CD4-positive, alpha-beta T cell treated with Interleukin-6 for 4 hours (primary cell): Measurements from ENCODE around the gene TRPM7.
"Not testable (repeated sequence)": the region's sequence is repeated elsewhere in the genome, so short reads cannot be mapped to it uniquely, and the experiment has no call there.

Experiments used
- DNase-seq: peaks from one replicate; pipeline ENCODE4 v3.0.0-alpha.2; 2020; ENCODE audit warnings: mixed read lengths

The TRPM7 gene

DNA sequence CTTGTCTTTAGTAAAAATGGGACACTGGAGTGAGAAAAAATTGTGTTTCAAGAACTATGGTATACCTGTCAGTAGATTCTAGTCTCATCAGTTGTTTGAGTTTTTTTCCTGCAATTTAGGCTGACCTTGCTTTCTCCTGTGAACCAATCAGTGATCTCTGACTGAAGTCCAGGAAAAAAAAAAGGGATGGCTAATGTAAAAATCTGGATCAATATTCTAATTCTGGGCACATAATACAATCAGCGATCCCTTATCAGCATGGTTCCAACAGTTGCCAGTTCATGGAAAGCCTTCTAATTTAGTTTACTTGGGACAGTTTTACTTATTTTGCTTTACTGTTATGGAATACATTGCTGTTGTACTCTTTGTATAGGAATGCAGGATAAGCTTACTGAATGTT is 17.0 kb downstream of the TRPM7 start:
- no peak for DNase-seq

DNA sequence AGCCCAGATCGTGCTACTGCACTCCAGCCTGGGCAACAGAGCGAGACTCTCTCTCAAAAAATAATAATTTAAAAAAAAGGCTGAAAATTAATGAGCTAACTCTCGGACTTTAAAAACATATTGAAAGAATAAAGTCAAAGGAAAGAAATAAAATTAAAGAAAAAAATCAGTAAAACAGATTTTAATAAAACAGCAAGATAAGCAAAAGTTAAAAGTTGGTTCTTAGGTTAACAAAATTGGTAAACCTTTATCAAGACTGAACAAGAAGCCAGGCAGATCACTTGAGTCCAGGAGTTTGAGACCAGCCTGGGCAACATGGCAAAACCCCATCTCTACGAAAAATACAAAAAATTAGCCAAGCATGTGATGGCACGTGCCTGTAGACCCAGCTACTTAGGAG is 20.7 kb downstream of the TRPM7 start:
- no peak for DNase-seq

DNA sequence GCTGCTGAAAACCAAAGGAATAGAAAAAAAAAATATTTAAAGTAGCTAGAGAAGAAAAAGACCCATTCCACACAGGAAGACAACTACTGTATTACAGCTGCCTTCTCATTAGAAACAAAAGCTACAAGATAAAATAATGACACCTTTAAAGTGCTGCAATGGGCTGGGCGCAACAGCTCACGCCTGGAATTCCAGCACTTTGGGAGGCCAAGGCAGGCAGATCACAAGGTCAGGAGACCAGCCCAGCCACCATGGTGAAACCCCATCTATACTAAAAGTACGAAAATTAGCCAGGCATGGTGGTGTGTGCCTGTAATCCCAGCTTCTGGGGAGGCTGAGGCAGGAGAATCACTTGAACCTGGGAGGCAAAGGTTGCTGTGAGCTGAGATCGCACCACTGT is 31.0 kb downstream of the TRPM7 start:
- no peak for DNase-seq

DNA sequence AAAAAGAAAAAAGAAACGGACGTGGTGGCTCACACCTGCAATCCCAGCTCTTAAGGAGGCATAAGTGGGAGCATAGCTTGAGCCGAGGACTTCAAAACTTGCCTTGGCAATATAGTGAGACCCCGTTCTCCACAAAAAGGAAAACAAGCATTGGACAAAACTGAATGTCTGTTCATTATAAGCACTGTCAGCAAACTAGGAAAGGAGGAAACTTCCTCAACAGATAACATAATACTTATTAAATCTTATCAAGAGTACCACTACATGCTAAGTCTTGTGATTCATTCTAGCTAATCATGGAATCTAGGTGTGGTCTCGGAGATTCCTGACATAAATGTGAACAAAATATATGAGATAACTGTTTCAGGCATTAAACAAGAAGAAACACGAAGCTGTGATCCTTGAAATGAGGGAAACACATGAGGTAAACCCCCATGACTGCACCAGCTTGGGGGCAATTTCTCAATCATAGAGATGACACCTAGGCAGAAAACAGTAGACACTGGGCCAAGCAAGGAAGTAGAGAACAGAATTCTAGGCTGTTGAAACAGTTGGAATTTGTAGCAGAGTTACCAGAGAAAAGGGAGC is 33.3 kb downstream of the TRPM7 start:
- DNase-seq, result no peak

DNA sequence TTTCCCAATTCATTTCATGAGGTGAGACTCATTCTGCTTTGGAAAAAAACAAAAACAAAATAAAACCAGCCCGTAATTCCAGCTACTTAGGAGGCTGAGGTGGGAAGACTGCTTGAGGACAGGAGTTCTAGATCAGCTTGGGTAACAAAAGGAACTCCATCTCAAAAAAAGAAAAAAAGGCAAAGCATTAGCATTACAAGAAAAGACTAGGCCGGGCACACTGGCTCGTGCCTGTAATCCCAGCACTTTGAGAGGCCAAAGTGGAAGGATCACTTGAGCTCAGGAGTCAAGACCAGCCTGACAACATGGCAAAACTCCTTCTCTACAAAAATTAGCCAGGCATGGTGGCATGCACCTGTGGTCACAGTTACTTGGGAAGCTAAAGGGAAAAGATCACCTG is 33.9 kb downstream of the TRPM7 start:
- no peak for DNase-seq

DNA sequence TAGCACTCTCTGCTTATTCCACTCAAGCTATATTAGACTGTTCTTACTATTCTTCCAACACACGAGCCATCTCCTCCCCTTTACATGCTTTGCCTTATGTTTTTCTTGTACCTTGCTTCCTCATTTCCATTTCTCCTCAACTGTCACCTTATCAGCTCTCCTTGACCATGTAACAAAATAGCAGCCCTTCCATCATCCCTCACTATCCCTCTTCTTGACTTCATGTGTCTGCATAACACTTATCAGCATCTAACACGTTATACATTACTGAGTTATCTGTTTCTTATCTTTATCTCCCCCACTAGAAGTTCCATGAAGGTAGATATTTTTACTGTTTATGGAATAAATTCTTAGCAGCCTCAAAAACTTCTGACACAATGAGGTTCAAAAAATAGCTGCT is 45.3 kb downstream of the TRPM7 start:
- no peak for DNase-seq

DNA sequence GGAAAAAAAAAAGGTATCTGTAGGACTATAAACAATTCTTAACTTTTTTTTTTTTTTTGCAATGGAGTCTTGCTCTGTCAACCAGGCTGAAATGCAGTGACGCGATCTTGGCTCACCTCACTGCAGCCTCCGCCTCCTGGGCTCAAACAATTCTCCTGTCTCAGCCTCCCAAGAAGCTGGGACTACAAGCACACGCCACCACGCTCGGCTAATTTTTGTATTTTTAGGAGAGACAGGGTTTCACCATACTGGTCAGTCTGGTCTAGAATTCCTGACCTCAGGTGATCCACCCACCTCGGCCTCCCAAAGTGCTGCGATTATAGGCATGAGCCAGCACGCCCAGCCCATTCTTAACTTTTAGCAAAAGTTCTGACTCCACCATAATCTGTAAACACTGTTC is 50.5 kb downstream of the TRPM7 start:
- DNase-seq, result no peak

DNA sequence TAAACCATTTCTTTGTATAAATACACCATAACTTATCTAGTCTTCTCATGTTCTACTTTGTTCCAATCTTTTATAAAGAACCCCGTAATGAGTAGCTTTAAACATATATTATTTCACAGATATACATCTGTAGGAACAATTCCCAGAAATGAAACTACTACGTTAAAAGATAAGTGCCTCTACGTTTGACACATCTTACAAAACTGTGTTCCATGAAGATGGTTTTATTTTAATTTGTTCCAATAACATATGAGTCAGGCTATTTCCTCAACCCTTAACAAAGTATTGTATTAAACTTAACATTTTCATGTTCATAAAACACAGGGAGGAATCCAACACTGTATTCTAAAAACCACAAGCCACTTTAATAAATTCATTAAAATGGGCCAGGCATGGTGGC is 52.9 kb downstream of the TRPM7 start:
- no peak for DNase-seq

DNA sequence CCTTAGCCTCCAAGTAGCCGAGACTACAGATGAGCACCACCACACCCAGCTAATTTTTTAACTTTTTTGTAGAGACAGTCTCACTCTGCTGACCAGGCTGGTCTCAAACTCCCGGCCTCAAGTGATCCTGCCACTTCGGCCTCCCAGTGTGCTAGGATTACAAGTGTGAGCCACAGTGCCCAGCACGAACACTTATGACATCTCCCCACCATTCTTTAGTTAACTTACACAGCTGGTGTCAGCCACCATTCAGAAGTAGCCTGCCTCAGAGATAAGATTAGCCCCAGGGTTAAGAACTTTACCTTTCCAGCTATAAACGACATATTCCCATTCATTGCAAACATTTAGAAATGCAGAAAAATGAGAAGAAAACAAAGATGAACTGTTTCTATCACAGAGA is 58.2 kb downstream of the TRPM7 start:
- no peak for DNase-seq

DNA sequence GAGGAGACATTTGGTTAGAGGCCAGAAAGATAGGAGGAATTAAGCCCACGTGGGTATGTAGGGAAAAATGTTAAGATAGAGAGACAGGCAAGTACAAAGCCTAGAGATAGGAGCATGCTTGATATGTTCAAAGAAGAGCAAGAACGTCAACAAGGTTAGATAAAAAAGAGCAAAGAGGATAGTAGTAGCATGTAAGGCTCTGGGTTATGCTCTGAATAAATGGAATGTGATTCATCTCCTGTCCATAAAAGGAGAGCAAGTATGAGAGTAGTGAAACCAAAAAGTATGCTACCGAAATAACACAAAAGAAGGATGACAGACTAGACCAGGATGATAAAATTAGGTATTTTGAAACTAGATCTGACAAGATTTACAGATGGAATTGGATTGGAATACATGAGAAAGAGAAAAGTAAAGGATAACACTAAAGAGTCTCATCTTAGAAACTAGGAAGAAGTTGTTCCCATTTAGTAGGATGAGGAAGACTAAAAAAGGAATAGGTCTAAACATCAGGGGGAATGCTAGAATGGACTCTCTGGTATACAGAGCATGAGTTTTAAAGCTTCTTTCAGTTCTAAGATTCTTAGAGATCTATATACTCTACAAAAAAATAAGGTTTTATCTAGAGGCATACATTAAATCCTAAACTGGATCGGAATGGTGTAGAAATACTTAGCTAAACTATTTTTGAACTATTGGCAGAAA is 59.1 kb downstream of the TRPM7 start:
- DNase-seq, result no peak

DNA sequence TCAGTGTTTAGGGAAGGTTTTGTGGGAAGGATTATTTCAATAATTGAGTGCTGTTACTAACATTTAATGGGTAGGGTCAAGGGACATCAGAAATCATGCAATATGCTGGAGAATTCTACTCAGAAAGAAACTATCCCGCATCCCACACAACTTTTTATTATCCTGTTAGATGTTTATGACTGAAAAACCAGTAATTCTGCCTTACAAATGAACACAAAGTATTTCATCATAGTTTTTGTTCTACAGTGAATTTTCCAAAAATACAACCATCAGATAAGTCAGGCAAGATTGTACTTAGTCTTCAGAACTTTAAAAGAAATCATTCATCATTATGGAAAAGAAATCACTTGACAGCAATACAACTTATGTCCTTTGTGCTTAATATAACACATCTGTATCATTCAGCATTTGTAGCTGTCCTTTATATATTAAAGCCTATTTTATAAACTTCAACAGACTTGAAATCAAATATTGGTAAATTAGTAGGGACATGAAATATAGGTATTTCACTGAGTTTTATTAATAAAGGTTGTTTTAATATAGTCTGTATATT is 61.9 kb downstream of the TRPM7 start:
- DNase-seq, result no peak

DNA sequence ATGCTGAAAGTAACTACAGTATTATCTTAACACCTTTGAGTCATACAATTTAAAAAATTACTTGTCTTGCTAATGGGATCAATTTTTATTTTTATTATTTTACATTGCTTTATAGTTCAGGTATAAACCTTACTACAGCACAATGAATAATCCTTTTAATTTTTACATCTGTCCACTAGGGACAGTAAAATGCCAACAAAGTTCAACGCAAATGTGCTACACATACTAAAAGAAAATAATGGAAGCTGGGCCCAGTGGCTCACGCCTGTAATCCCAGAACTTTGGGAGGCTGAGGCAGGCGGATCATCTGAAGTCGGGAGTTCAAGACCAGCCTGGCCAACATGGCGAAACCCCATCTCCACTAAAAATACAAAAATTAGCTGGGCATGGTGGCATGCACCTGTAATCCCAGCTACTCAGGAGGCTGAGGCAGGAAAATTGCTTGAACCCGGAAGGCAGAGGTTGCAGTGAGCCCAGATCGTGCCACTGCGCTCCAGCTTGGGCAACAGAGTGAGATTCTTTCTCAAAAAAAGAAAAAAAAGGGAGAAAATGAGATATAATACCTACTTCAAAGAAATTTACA is 64.1 kb downstream of the TRPM7 start:
- not testable (repeated sequence) for DNase-seq

DNA sequence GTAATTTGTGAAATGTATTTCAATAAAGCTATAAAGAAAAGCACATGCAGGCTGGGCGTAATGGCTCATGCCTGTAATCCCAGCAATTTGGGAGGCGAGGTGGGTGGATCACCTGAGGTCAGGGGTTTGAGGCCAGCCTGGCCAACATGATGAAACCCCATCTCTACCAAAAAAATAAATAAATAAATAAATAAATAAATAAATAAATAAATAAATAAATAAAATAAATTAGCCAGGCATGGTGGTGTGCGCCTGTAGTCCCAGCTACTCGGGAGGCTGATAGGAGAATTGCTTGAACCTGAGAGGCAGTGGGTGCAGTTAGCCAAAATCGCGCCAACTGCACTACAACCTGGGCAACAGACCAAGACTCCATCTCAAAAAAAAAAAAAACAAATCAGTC is 69.6 kb downstream of the TRPM7 start:
- DNase-seq, result not testable (repeated sequence)

DNA sequence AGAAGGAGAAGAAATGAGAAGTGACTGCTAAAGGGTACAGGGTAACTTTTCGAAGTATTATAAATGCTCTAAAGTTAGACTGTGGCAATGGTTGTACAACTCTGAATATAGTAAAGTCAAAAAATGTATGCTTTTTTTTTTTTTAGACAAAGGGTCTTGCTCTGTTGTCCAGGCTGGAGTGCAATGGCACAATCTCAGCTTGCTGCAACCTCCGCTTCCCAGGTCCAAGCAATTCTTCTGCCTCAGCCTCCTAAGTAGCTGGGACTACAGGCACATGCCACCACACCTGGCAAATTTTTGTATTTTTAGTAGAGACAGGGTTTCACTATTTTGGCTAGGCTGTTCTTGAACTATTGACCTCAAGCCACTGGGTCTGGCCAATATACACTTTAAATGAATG is 70.0 kb downstream of the TRPM7 start:
- not testable (repeated sequence) for DNase-seq

DNA sequence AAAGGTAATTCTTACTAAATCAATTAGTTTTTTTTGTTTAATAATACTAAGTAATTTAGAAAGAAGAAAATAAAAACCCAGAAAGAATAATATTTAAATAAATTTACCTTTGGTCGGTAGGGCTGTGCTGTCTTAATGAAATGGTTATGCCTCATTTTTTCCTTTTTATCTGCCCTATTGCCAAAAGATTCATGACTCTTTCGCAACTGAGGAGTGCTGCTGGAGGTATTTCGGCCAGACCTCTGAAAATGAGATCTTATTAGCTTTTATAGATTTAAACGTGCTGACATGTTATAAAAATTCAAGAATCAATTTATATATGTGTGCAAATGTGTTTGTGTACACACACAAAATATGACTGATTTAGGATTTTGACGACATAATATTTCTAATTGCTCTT is 73.0 kb downstream of the TRPM7 start:
- no peak for DNase-seq

DNA sequence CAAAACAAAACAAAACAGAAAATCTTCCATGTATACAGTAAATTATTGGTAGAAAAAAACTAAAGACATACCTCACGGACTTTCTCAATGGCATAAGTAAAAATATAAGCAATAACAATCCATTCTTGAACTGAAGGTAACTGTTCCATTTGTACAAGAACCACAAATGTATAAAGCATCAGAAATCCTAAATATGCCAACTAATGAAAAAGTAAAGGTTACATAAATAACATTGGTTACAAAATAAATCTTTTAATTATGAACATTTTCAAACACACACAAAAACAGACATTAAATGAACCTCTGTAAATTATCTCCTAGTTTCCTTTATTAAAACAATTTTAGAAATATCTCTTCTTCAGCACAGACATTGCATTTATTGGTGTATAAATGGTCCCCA is 79.5 kb downstream of the TRPM7 start:
- DNase-seq, result no peak

DNA sequence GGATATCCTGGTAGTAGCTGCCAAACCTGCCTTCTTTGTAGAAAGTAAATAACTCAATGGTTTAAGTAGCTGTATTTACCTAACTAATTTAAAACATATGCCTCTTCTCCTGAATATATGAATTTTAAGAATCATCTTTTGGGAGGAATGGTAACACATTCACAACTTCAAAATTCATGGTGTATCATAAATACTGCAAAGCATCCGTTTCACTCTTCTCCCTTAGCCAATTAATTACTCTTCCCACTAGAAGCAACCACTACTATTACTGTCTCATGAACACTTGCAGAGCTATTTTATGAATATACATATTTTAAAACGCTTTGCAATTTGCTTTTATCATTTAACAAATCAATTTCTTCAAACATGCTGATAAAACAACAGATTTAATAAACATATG is 81.1 kb downstream of the TRPM7 start:
- DNase-seq, result no peak

DNA sequence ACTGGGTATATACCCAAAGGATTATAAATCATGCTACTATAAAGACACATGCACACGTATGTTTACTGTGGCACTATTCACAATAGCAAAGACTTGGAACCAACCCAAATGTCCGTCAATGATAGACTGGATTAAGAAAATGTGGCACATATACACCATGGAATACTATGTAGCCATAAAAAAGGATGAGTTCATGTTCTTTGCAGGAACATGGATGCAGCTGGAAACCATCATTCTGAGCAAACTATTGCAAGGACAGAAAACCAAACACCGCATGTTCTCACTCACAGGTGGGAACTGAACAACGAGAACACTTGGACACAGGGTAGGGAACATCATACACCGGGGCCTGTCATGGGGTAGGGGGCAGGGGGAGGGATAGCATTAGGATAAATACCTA is 84.6 kb downstream of the TRPM7 start:
- DNase-seq, result not testable (repeated sequence)

DNA sequence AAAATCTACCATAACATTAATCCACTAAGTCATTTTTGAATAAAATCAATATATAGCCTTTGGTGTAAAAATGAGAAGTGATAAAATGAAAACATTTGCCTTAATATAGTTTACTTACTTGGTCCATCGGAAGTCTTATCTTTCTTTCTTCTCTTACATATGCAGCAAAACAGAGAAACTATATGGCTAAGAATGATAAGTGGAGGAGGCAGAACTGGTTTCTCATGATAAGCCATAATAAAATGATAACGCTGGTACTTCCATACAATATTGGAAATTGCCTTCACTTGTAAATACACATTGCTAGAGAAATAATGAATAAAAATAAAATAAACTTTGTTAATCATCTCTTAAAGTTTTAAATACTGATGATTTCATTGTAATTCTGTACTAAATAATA is 92.3 kb downstream of the TRPM7 start:
- no peak for DNase-seq

DNA sequence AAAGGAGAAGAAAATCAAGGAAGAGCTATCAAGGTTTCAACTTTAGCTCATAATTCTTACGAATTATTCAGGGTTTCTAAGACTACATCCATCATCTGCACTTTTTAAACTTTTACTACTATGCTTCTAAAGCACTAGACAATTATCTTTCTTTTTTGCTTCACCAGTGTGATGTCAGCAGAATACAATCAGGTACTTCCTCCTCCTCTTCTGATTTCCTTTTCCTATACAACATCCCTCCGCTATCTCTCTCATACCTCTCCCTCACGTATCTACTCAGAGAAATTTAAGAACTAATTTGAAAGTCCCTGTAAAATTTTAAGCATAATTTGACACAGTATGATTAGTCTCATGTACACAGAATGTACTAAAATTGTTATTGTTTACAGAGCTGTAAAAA is 92.8 kb downstream of the TRPM7 start:
- DNase-seq, result no peak

DNA sequence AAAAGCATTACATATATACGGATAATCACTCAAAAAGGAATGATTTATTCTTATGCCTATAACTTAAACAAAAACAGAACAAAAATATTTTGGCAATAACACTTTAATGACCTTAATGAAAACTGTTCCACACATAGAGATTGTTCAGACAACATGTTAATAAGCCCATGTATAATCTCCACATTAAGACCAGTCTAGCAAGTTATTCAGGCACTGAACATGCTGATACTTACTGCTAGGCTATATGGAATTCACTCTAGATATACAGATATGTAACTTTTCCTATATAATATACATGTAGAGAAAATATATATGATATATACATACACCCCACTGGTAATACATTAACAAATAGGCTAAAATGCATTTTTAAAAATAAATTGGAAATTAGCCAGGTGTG is 96.3 kb downstream of the TRPM7 start:
- DNase-seq, result no peak

DNA sequence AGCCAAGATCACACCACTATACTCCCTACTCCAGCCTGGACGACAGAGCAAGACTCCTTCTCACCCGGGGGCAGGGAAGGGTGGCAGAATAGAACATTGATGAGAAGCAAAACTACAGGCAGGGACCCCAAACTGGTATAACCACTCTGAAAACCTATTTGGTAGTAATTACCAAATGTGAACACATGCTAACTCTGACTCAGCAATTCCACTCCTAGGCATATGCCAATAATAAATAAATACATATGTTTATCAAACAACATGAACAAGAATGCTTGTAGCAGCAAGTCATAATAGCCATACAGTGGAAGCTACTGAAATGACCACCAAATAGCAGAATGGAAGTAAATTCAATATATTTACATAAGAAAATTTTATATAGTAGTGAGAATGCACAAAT is 109.1 kb downstream of the TRPM7 start:
- DNase-seq, result no peak

DNA sequence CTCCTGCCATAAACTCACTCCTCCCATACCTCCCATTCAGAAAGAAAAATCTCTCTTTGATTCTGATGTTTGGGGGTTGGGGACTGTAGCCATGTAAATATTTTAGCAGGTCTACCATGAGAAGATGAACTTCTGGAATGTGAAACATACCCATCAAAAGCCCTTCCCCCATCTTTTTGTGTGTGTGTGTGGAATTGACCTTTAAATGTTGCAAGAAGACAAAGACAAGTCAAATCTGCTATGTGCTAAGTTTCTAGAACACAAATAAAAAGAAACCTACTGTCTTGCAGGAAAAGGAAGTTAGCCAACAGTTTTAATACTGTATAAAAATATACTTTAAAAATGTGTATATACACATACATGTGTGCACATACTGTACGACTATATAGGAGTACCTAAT is 110.4 kb downstream of the TRPM7 start:
- DNase-seq, result no peak

DNA sequence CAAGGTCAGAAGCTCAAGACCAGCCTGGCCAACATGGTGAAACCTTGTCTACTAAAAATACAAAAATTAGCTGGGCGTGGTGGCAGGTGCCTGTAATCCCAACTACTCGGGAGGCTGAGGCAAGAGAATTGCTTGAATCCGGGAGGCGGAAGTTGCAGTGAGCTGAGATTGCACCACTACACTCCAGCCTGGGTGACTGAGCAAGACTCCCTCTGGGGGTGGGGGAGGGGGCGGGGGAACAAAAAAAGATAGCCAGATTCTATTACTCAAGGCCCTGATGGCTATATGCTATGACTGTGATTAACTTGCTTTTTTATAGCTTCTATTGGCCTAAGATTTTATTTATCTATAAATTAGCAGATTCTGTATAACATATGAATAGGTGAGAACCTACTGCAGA is 112.8 kb downstream of the TRPM7 start:
- DNase-seq, result not testable (repeated sequence)

DNA sequence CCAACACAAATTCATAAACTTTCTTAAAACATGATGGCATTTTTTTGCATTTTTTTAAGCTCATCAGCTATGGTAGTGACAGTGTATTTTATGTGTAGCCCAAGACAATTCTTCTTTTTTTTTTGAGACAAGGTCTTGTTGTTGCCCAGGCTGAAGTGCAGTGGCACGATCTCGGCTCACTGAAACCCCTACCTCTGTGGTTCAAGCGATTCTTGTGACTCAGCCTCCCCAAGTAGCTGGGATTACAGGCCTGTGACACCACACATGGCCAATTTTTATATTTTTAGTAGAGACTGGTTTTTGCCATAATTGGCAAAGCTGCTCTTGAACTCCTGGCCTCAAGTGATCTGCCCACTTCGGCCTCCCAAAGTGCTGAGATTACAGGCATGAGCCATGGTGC is 122.8 kb downstream of the TRPM7 start:
- no peak for DNase-seq
